WTC11 (cell line): ENCODE data around the gene ACTN2. TPM values are rescaled to one million over a fixed set of nuclear protein-coding genes. Genes with fewer than 3 reads are reported as not detected.

ENCODE experiments used
- ATAC-seq: fragments of 200-7000 bp; cut with Tn5 transposase; 2 replicates; pipeline ENCODE4 v1.10.0; 2021; ENCODE audit warnings: mild to moderate bottlenecking, moderate library complexity
- CTCF ChIA-PET: fragments of 300-600 bp; sonication (Branson Sonifier 250); formaldehyde crosslinking; loops from one replicate; lab custom pipeline; 2021; ENCODE audit warnings: antibody characterized with exemption; lab: Charles Lee
- POLR2A ChIA-PET: fragments of 350-600 bp; sonication (Branson Sonifier 250); formaldehyde crosslinking; loops from one replicate; lab custom pipeline; 2021; ENCODE audit warnings: antibody characterized with exemption; lab: Charles Lee
- DNase-seq: peaks from one replicate; pipeline ENCODE4 v3.0.0; 2021; ENCODE audit warnings: low spot score
- H3K27ac Mint-ChIP-seq: 2 replicates; pipeline ENCODE4 v1.8.0; 2021; ENCODE audit warnings: mixed read lengths
- H3K27me3 Mint-ChIP-seq: 2 replicates; pipeline ENCODE4 v1.8.0; 2021; ENCODE audit warnings: low read depth, mild to moderate bottlenecking, moderate library complexity, mixed read lengths
- H3K36me3 Mint-ChIP-seq: 2 replicates; pipeline ENCODE4 v1.8.0; 2021; ENCODE audit warnings: mixed read lengths
- H3K4me1 Mint-ChIP-seq: 2 replicates; pipeline ENCODE4 v1.8.0; 2022; ENCODE audit warnings: mixed read lengths
- H3K4me3 Mint-ChIP-seq: 2 replicates; pipeline ENCODE4 v1.8.0; 2021; ENCODE audit warnings: mild to moderate bottlenecking, moderate library complexity, mixed read lengths
- H3K9me3 Mint-ChIP-seq: 2 replicates; pipeline ENCODE4 v1.8.0; 2021; ENCODE audit warnings: mixed read lengths
- AR ChIP-seq: fragments of 250-450 bp; sonication (Bioruptor Pico); IDR thresholded peaks from 2 replicates; pipeline ENCODE4 v1.9.0; 2021; ENCODE audit warnings: mild to moderate bottlenecking
- ATF1 ChIP-seq: sonication (generic); formaldehyde crosslinking; IDR thresholded peaks from 2 replicates; pipeline ENCODE4 v1.8.1; 2023; ENCODE audit warnings: mild to moderate bottlenecking, moderate library complexity, missing genetic modification reagents
- ATF3 ChIP-seq: sonication (generic); formaldehyde crosslinking; conservative IDR thresholded peaks from 2 replicates; pipeline ENCODE4 v1.8.1; 2022; ENCODE audit warnings: mild to moderate bottlenecking, missing genetic modification reagents
- ATF6 ChIP-seq: sonication (generic); formaldehyde crosslinking; IDR thresholded peaks from 2 replicates; pipeline ENCODE4 v1.8.1; 2023; ENCODE audit warnings: mild to moderate bottlenecking, missing genetic modification reagents
- CREM ChIP-seq: sonication (generic); formaldehyde crosslinking; IDR thresholded peaks from 2 replicates; pipeline ENCODE4 v1.8.1; 2022; ENCODE audit warnings: mild to moderate bottlenecking, missing genetic modification reagents, moderate library complexity
- EMX1 ChIP-seq: fragments of 250-450 bp; sonication (Bioruptor Pico); IDR thresholded peaks from 2 replicates; pipeline ENCODE4 v1.8.0; 2021; ENCODE audit warnings: mild to moderate bottlenecking
- HMGA2 ChIP-seq: fragments of 250-450 bp; sonication (Bioruptor Pico); IDR thresholded peaks from 2 replicates; pipeline ENCODE4 v1.4.0; 2021; ENCODE audit warnings: mild to moderate bottlenecking, moderate library complexity
- MYBL2 ChIP-seq: sonication (generic); formaldehyde crosslinking; IDR thresholded peaks from 2 replicates; pipeline ENCODE4 v1.8.1; 2023; ENCODE audit warnings: mild to moderate bottlenecking, moderate library complexity, missing genetic modification reagents
- NFATC4 ChIP-seq: fragments of 250-450 bp; sonication (Bioruptor Pico); IDR thresholded peaks from 2 replicates; pipeline ENCODE4 v1.9.0; 2021; ENCODE audit warnings: mild to moderate bottlenecking
- NFE2L1 ChIP-seq: sonication (generic); formaldehyde crosslinking; IDR thresholded peaks from 2 replicates; pipeline ENCODE4 v1.8.1; 2023; ENCODE audit warnings: missing genetic modification reagents
- NFYB ChIP-seq: sonication (generic); formaldehyde crosslinking; conservative IDR thresholded peaks from 2 replicates; pipeline ENCODE4 v1.8.0; 2022; ENCODE audit warnings: low read depth, missing genetic modification reagents
- NR2C2 ChIP-seq: sonication (generic); formaldehyde crosslinking; IDR thresholded peaks from 2 replicates; pipeline ENCODE4 v1.8.0; 2022; ENCODE audit warnings: mild to moderate bottlenecking, missing genetic modification reagents
- PRDM15 ChIP-seq: sonication (generic); formaldehyde crosslinking; IDR thresholded peaks from 2 replicates; pipeline ENCODE4 v1.8.0; 2022; ENCODE audit warnings: missing genetic modification reagents
- PREB ChIP-seq: sonication (generic); formaldehyde crosslinking; IDR thresholded peaks from 2 replicates; pipeline ENCODE4 v1.8.1; 2022; ENCODE audit warnings: mild to moderate bottlenecking, missing genetic modification reagents, moderate library complexity, borderline replicate concordance
- RORB ChIP-seq: fragments of 250-450 bp; sonication (Bioruptor Pico); IDR thresholded peaks from 2 replicates; pipeline ENCODE4 v1.9.0; 2021; ENCODE audit warnings: mild to moderate bottlenecking
- USF2 ChIP-seq: sonication (generic); formaldehyde crosslinking; IDR thresholded peaks from 2 replicates; pipeline ENCODE4 v1.8.1; 2023; ENCODE audit warnings: mild to moderate bottlenecking, missing genetic modification reagents, moderate library complexity
- ZNF121 ChIP-seq: sonication (generic); formaldehyde crosslinking; IDR thresholded peaks from 2 replicates; pipeline ENCODE4 v1.8.0; 2023; ENCODE audit warnings: missing genetic modification reagents
- ZNF219 ChIP-seq: sonication (generic); formaldehyde crosslinking; IDR thresholded peaks from 2 replicates; pipeline ENCODE4 v1.8.0; 2023; ENCODE audit warnings: missing genetic modification reagents, mild to moderate bottlenecking, borderline replicate concordance
- ZNF232 ChIP-seq: sonication (generic); formaldehyde crosslinking; IDR thresholded peaks from 2 replicates; pipeline ENCODE4 v1.8.0; 2022; ENCODE audit warnings: mild to moderate bottlenecking, missing genetic modification reagents
- ZNF281 ChIP-seq: sonication (generic); formaldehyde crosslinking; IDR thresholded peaks from 2 replicates; pipeline ENCODE4 v1.8.0; 2023; ENCODE audit warnings: mild to moderate bottlenecking, missing genetic modification reagents
- ZNF396 ChIP-seq: fragments of 250-450 bp; sonication (Bioruptor Pico); IDR thresholded peaks from 2 replicates; pipeline ENCODE4 v1.8.0; 2021; ENCODE audit warnings: mild to moderate bottlenecking, moderate library complexity, borderline replicate concordance
- ZNF416 ChIP-seq: fragments of 250-450 bp; sonication (Bioruptor Pico); IDR thresholded peaks from 2 replicates; pipeline ENCODE4 v1.9.0; 2021; ENCODE audit warnings: mild to moderate bottlenecking, inconsistent platforms
- total RNA-seq: library from RNA; stranded (reverse); gene quantifications from 3 replicates; pipeline ENCODE4 v1.2.3, GENCODE V29; 2021

ACTN2 gene
- total RNA-seq, 1 experiment from 2014 or later: 2.0 TPM

- TF ChIP-seq ZNF396 (CRISPR knock-in tag) (no peak), NFATC4 (CRISPR knock-in tag) (no peak), CREM (CRISPR knock-in tag) (no peak), ZNF416 (no peak), MYBL2 (CRISPR knock-in tag) (no peak)
- TF ChIP-seq, all 79 proteins: peak for 0
These were observed 82.3 kb downstream of the ACTN2 start (continued) for GRCh38 chr1:236768601-236769000.

- Mint-ChIP-seq H3K27ac (no peak overlapping the region), H3K9me3 (peaks cover 12% of the 10 kb centered on the region), H3K4me3 (no peak overlapping the region), H3K27me3 (no peaks in the 10 kb centered on the region; the same call in none of the 2 replicates), H3K4me1 (no peaks in the 10 kb centered on the region), H3K36me3 (no peaks in the 10 kb centered on the region; the same call in 1 of the 2 replicates)
- ChIA-PET POLR2A (interaction anchor here (0.8 kb wide), 1 partner anchor 21 kb away, joined by 3 read pairs; the partner anchor contains the start of gene MTR), CTCF (interaction anchor here (0.6 to 1.8 kb wide), 5 partner anchors 15 to 165 kb away, joined by 3 to 14 read pairs (median 3); no protein-coding TSS in a partner anchor)
- DNase-seq: no peak
- no peak for ATAC-seq
- TF ChIP-seq PRDM15 (CRISPR knock-in tag) (no peak), ATF3 (CRISPR knock-in tag) (no peak), USF2 (CRISPR knock-in tag) (no peak), RORB (CRISPR knock-in tag) (no peak), NR2C2 (CRISPR knock-in tag) (no peak), ZNF219 (CRISPR knock-in tag) (no peak), NFYB (CRISPR knock-in tag) (no peak), ZNF121 (CRISPR knock-in tag) (no peak), NFE2L1 (CRISPR knock-in tag) (no peak), HMGA2 (CRISPR knock-in tag) (no peak), AR (no peak), NFATC4 (CRISPR knock-in tag) (no peak), ZNF232 (CRISPR knock-in tag) (no peak), ATF1 (CRISPR knock-in tag) (no peak), ATF6 (CRISPR knock-in tag) (no peak), EMX1 (CRISPR knock-in tag) (no peak), PREB (no peak), ZNF281 (CRISPR knock-in tag) (no peak)
These were observed 87.6 kb downstream of the ACTN2 start for GRCh38 chr1:236773919-236774318.
